ENCODE data around the gene MYNN. TPM values are rescaled to one million over a fixed set of nuclear protein-coding genes. Genes with fewer than 3 reads are reported as not detected.
A peak's percentile ranks its signal among the peaks of the same experiment; 100 is the strongest.

Gene MYNN
- total RNA-seq, 1 donor from 2014 or later = 17.2 TPM

DNA sequence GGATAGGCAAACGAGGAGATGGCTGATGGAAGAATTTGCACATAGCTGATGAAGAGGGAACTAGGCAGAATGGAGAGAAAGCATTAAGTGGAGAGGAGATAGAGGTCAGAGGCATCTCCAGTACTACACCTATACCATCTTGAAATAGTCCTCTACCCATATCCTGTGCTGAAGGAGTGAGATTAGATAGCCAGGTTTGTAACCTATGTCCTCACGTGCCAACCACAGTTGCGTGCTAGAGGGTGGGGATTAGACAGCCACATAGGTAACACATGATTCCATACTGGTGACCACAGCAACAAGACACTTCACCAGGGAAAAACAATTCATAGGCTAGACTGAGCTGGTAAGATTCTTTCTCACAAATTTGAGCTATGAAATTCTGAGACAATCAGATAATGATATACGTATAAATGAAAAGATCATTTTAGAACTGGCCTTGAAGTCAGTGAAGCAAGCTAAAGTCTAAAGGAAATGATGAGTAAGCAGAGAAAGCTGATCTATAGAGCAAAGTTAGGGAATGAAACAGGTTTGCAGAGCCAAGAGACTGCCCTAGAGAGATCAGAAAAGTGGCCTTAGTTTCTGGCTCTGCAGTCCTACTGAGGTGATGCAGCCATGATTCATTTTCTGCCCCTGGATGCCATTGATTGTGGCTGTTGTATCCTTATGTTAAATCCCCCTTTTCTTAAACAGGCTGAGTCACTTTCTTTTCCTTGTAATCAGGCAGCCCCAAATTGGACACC lies 17.7 kb downstream of the MYNN start:
- Mint-ChIP-seq H3K36me3 (ENCODE audit: low read depth) (peaks cover 36% of the 10 kb centered on the region), H3K4me1 (peaks cover 5% of the 10 kb centered on the region), H3K9me3 (no peaks in the 10 kb centered on the region), H3K27me3 (no peaks in the 10 kb centered on the region), H3K4me3 (no peak overlapping the region), H3K27ac (no peak overlapping the region)
- intact Hi-C loops (cut with micrococcal nuclease) = loop anchor here (1.0 kb wide), 1 partner anchor 17 kb away; no protein-coding TSS in a partner anchor
- DNase-seq = no peak

DNA sequence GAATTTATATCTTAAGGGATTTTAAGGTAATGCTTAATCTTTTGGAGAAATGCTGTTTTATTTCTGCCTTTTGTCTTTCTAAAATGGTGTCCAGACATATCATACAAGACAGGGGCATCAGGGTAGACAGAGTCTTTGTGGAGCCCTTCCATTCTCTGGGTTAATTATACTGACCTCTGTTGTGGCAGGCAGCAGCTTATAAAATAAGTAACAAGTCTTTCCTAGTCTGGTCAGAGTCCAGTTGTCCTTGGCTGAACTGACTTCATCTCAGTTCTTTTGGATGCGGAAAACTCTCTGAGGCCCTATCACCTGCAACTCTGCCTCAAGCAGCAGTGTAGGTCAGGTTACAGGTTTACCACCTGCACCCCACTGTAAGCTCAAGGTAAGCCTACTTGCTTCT lies 19.2 kb downstream of the MYNN start:
- no peak for DNase-seq
- Mint-ChIP-seq H3K27ac (no peak overlapping the region), H3K4me3 (no peak overlapping the region), H3K9me3 (no peaks in the 10 kb centered on the region), H3K4me1 (peaks cover 6% of the 10 kb centered on the region), H3K36me3 (ENCODE audit: low read depth) (peaks cover 27% of the 10 kb centered on the region), H3K27me3 (no peaks in the 10 kb centered on the region)
- intact Hi-C loops (cut with micrococcal nuclease) = no loop called here

DNA sequence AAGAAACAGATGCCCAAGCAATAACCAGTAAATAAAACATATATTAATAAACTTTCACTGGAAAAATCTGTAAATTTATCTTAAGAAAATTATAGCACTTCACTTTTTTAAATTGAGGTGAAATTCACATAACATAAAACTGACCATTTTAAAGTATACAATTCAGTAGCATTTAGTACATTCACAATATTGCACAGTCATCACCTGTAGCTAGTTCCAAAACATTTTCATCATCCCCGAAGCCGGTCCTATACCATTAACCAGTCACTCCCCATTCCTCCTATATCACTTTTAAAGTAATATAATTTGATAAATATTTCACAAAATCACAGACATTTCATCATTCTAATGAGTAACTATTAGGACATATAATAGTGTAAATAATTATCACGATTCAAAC lies 31.5 kb downstream of the MYNN start:
- no peak overlapping the region for H3K27ac Mint-ChIP-seq
- DNase-seq = no peak
- no peaks in the 10 kb centered on the region for H3K27me3 Mint-ChIP-seq
- peaks cover 17% of the 10 kb centered on the region for H3K36me3 Mint-ChIP-seq (ENCODE audit: low read depth)
- no peak overlapping the region for H3K4me3 Mint-ChIP-seq
- H3K9me3 Mint-ChIP-seq = no peaks in the 10 kb centered on the region
- H3K4me1 Mint-ChIP-seq = peaks cover 15% of the 10 kb centered on the region
- intact Hi-C loops (cut with micrococcal nuclease) = no loop called here

DNA sequence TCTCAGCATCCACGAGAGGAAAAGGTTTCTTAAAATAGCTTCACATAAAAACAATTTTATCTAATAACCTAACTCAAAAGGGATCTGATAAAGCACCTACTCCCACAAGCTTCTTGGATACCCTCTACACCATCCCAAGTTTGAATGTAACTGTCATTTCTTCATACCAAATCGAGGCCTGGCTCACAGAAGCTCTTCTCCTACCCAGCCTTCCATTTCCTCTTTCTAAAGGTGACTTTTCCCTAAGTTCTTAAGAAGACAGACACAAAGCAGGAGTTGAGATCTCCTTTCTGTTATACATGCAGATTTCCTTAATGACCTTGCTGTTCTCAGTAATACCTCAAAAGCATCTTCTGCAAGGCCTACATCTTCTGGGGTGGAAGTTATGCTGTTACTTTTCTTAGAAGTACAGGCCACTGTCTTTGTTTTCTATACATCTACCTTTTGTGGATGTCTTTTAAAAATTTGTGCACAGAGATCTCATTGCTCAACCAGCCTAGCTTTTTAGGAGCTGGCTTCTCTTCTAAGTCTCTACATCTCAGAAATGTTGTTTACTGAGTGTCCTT lies 36.1 kb downstream of the MYNN start:
- intact Hi-C loops (cut with micrococcal nuclease) = no loop called here
- H3K27ac Mint-ChIP-seq = peak overlapping the region; percentile 77
- no peaks in the 10 kb centered on the region for H3K9me3 Mint-ChIP-seq
- peaks cover 38% of the 10 kb centered on the region for H3K4me1 Mint-ChIP-seq
- H3K27me3 Mint-ChIP-seq = no peaks in the 10 kb centered on the region
- peak; percentile 60 for DNase-seq
- H3K36me3 Mint-ChIP-seq (ENCODE audit: low read depth) = peaks cover 5% of the 10 kb centered on the region
- H3K4me3 Mint-ChIP-seq = peak overlapping the region; percentile 43

DNA sequence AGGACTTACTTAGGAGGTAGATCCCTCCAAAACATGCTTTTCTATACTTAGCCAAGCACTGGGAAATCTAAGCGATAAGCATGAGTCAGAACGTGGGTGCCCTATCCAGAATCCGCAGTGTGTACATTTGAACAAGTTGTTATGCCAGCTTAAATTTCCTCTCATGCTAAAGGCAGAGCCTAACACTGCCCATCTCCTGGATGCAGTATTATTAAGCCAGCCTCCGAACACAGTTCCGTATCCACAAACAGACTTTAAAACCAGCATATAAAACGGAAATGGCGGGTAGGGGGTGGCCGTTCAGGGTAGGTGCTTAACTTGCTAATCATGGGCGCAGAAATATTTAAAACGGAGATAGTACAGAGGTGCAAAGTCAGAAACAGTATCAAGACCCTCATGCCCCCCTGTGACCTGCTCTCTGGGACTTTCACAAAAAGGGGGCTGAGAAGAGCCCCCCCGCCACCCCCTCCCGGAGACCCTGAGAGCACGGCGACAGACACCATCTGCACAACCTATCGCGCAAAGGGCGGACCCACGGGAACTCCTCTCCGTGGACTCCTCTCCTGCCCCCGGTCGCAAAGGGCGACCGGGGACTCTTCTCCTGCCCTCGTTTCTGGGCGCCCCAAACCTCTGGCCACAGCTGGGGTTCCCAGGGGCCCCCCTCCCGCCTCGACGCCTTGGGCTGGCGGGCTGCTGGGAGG lies 38.6 kb downstream of the MYNN start:
- DNase-seq = peak; percentile 76
- Mint-ChIP-seq H3K36me3 (ENCODE audit: low read depth) (peaks cover 12% of the 10 kb centered on the region), H3K4me1 (peaks cover 40% of the 10 kb centered on the region), H3K27ac (peak overlapping the region; percentile 91), H3K9me3 (peaks cover 7% of the 10 kb centered on the region), H3K4me3 (peak overlapping the region; percentile 92), H3K27me3 (peaks cover 8% of the 10 kb centered on the region)
- intact Hi-C loops (cut with micrococcal nuclease) = loop anchor here (1.0 to 5.0 kb wide), 3 partner anchors 38 to 546 kb away; partner anchors contain the start of genes MYNN, SKIL and TERC

DNA sequence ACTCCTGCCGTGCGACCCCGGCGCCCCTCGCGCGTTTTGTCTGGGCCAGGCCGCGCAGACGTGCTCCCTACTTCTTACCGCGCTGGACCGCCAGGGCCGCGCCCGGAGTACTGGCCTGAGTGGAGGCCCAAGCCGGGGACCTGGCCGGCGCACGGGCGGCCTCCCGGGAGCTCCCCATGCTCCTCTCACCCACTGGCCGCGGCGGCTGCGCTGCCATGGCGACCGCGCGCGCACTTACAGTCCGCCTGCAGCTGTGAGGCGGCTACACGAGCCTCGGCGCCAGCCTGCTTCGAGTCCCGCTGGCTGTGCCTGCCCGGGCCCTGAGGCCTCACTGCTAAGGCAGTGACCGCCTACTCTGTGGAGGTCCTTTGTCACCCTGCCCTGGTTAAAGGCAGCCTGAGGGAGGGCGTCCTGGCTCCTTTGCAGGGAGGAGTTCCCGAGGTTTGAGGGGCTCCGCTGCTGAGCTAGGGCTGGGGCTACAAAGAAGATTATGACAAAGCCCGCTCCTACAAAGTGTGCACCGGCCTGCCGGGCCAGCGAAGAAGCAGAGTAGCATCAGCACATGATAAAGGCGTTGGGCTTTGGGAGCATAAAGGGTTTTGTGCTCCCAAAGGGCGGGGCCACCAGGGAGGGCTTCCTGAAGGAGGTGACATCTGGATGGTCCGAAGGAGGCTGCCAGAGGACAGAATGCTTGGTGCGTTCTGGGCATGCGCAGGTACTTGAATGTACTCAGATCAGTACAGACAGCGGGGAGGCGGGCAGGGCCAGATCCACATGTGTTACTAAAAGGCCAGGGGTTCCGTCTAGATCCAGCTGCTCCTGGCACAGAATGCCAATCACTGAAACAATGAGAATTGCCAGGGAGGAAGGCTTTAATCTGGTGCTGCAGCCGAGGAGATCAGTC lies 39.4 kb downstream of the MYNN start, which contains the start of the genes LRRC34 and LRRIQ4:
Gene LRRC34 (minus strand): TSS at position 573 of the 904 bp plus-strand sequence. CDS start 356 bp downstream, at position 217.
Gene LRRIQ4 (plus strand): TSS at position 539 of the 904 bp plus-strand sequence. CDS start 9,052 bp downstream, outside the sequence.
- peaks cover 7% of the 10 kb centered on the region for H3K9me3 Mint-ChIP-seq
- intact Hi-C loops (cut with micrococcal nuclease) = loop anchor here (1.0 to 5.0 kb wide), 4 partner anchors 39 to 545 kb away; partner anchors contain the start of genes MYNN, SKIL and TERC
- H3K4me1 Mint-ChIP-seq = peaks cover 40% of the 10 kb centered on the region

DNA sequence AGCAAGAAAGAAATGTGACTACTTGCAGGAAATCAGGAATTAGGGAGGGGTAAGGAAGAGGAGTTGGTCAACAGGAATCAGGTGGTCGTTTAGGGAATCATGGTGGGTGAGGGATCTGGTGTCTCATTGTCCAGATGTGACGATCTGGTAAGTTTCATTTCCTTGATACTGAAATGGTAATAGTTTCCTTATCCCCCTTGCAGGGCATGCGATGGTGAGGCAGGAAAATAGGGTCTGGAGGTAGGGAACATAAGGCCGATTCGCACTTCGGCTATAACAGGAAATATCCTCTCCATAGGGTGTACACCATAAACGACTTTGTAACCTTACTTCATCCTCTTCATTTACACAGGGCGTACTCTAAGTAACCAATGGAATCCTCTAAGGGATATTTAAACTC lies 40.1 kb downstream of the MYNN start:
- H3K9me3 Mint-ChIP-seq = peaks cover 7% of the 10 kb centered on the region
- H3K36me3 Mint-ChIP-seq (ENCODE audit: low read depth) = peaks cover 8% of the 10 kb centered on the region
- peak overlapping the region; percentile 91 for H3K27ac Mint-ChIP-seq
- H3K4me3 Mint-ChIP-seq = peak overlapping the region; percentile 92
- peaks cover 37% of the 10 kb centered on the region for H3K4me1 Mint-ChIP-seq
- peak; percentile 59 for DNase-seq
- intact Hi-C loops (cut with micrococcal nuclease) = loop anchor here (1.0 to 5.0 kb wide), 3 partner anchors 48 to 544 kb away; partner anchors contain the start of genes SKIL and TERC
- peaks cover 20% of the 10 kb centered on the region for H3K27me3 Mint-ChIP-seq

More for the DNA sequence above, 39.4 kb downstream of the MYNN start, which contains the start of the genes LRRC34 and LRRIQ4:
- H3K4me3 Mint-ChIP-seq = peak within 1 kb of the TSS; percentile 92
- H3K27ac Mint-ChIP-seq = peak within 1 kb of the TSS; percentile 91
- H3K27me3 Mint-ChIP-seq = peaks cover 14% of the 10 kb centered on the region
- peaks cover 12% of the 10 kb centered on the region for H3K36me3 Mint-ChIP-seq (ENCODE audit: low read depth)
- peak; percentile 91 for DNase-seq

DNA sequence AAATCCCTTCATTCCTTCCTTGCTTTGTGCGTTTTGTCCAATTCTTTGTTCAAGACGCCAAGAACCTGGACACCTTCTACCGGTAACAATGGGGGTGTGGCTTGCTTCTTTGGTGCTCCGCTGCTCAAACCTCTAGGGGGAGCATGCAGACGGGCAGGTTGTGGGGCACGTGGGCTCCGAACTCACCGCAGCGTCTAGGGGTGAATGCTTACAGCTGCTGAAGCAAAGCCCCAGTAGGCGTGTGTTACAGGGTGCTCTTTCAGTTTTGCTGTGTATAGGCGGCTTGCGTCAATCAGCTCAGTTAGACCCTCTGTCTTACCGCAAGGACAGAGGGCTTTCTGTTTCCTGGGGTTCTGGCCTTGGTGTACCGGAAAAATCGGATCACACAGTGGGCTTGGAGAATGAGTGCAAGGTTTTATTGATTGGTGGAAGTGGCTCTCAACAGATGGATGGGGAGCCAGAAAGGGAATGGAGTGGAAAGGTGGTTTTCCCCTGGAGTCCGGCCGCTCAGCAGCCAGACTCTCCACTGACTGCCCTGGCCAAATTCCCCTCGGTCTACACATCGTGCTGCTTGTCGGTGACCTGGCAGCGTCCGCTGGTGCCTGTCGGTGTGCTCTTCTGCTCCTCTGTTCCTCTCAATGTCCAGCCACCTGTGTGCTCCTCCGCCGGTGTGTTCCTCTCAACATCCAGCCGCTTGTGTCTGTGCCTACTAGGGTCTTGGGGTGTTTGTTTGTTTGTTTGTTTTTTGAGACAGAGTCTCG lies 40.7 kb downstream of the MYNN start:
- intact Hi-C loops (cut with micrococcal nuclease) = loop anchor here (1.0 to 5.0 kb wide), 3 partner anchors 49 to 543 kb away; partner anchors contain the start of genes SKIL and TERC
- peak; percentile 93 for DNase-seq
- H3K9me3 Mint-ChIP-seq = peaks cover 7% of the 10 kb centered on the region
- peaks cover 7% of the 10 kb centered on the region for H3K36me3 Mint-ChIP-seq (ENCODE audit: low read depth)
- H3K27me3 Mint-ChIP-seq = peaks cover 25% of the 10 kb centered on the region
- H3K4me3 Mint-ChIP-seq = peak overlapping the region; percentile 92
- peak overlapping the region; percentile 91 for H3K27ac Mint-ChIP-seq
- H3K4me1 Mint-ChIP-seq = peaks cover 32% of the 10 kb centered on the region

DNA sequence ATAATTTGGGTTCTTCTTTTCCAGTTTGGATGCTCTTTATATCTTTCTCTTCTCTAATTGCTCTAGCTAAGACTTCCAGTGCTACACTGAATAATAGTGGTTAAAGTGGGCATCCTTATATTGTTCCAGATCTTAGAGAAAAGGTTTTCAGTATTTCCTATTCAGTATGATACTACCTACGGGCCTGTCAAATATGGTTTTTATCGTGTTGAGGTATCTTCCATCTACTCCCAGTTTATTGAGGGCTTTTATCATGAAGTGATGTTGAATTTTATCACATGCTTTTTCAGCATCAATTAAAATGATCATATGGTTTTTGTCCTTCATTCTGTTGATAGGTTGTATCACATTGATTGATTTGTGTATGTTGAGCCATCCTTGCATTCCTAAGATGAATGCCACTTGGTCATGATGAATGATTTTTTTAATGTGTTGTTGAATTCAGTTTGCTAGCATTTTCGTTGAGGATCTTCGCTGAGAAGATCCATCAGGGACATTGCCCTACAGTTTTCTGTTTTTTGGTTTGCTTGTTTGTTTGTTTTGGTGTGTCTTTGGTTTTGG lies 42.5 kb downstream of the MYNN start:
- peaks cover 37% of the 10 kb centered on the region for H3K27me3 Mint-ChIP-seq
- H3K9me3 Mint-ChIP-seq = peaks cover 7% of the 10 kb centered on the region
- H3K36me3 Mint-ChIP-seq (ENCODE audit: low read depth) = peaks cover 7% of the 10 kb centered on the region
- intact Hi-C loops (cut with micrococcal nuclease) = no loop called here
- H3K27ac Mint-ChIP-seq = no peak overlapping the region
- H3K4me1 Mint-ChIP-seq = peaks cover 24% of the 10 kb centered on the region
- no peak for DNase-seq
- no peak overlapping the region for H3K4me3 Mint-ChIP-seq

DNA sequence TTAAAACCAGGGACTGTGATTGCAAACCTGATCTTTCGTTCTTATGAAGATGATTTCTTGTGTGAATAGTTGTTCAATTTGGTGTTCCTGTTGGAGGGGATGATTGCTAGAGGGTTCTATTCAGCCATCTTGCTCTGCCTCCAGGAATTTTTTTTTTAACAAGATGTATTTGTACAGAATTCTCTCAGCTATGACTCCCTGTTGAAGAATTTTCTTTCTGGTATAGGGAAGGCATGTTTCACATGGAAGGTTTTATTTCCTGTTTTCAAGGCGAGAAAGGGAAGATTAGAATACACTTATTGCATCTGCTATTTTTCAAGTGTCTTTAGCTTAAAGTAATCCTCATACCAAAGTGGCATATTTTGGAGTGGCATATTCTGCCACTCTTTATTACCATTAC lies 45.1 kb downstream of the MYNN start:
- Mint-ChIP-seq H3K27ac (no peak overlapping the region), H3K4me3 (no peak overlapping the region), H3K9me3 (peaks cover 7% of the 10 kb centered on the region), H3K4me1 (peaks cover 11% of the 10 kb centered on the region), H3K27me3 (peaks cover 45% of the 10 kb centered on the region), H3K36me3 (ENCODE audit: low read depth) (peaks cover 7% of the 10 kb centered on the region)
- intact Hi-C loops (cut with micrococcal nuclease) = no loop called here
- no peak for DNase-seq

DNA sequence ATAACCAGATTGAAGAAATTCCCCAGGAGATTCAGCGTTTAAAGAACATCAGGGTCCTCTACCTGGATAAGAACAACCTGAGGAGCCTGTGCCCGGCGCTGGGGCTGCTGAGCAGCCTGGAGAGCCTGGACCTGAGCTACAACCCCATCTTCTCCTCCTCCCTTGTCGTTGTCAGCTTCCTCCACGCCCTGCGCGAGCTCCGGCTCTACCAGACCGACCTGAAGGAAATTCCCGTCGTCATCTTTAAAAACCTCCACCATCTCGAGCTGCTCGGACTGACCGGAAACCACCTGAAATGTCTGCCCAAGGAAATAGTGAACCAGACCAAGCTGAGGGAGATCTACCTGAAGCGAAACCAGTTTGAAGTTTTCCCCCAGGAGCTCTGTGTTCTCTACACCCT lies 48.9 kb downstream of the MYNN start:
- no peak overlapping the region for H3K4me3 Mint-ChIP-seq
- no peak for DNase-seq
- intact Hi-C loops (cut with micrococcal nuclease) = no loop called here

DNA sequence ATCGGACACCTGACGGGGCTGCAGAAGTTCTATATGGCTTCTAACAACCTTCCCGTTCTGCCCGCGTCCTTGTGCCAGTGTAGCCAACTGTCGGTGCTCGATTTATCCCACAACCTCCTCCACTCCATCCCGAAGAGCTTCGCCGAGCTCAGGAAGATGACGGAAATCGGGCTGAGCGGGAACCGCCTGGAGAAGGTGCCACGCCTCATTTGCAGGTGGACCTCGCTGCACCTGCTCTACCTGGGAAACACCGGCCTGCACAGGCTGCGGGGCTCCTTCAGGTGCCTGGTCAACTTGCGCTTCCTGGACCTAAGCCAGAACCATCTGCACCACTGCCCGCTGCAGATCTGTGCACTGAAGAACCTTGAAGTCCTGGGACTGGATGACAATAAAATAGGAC lies 49.3 kb downstream of the MYNN start:
- Mint-ChIP-seq H3K27me3 (peaks cover 32% of the 10 kb centered on the region), H3K4me1 (no peaks in the 10 kb centered on the region), H3K36me3 (ENCODE audit: low read depth) (no peaks in the 10 kb centered on the region), H3K27ac (no peak overlapping the region), H3K9me3 (no peaks in the 10 kb centered on the region), H3K4me3 (no peak overlapping the region)
- intact Hi-C loops (cut with micrococcal nuclease) = no loop called here
- no peak for DNase-seq

More for the DNA sequence above, 48.9 kb downstream of the MYNN start:
- Mint-ChIP-seq H3K36me3 (ENCODE audit: low read depth) (no peaks in the 10 kb centered on the region), H3K27ac (no peak overlapping the region), H3K27me3 (peaks cover 37% of the 10 kb centered on the region), H3K4me1 (no peaks in the 10 kb centered on the region), H3K9me3 (no peaks in the 10 kb centered on the region)
